ENCODE results near the gene ELAVL1. TPM values are rescaled to one million over a fixed set of nuclear protein-coding genes. Genes with fewer than 3 reads are reported as not detected.
"Not testable (repeated sequence)": the region's sequence is repeated elsewhere in the genome, so short reads cannot be mapped to it uniquely, and the experiment has no call there.

ELAVL1 gene
- 14.4 and 17.5 TPM in 2 replicates for total RNA-seq

DNA sequence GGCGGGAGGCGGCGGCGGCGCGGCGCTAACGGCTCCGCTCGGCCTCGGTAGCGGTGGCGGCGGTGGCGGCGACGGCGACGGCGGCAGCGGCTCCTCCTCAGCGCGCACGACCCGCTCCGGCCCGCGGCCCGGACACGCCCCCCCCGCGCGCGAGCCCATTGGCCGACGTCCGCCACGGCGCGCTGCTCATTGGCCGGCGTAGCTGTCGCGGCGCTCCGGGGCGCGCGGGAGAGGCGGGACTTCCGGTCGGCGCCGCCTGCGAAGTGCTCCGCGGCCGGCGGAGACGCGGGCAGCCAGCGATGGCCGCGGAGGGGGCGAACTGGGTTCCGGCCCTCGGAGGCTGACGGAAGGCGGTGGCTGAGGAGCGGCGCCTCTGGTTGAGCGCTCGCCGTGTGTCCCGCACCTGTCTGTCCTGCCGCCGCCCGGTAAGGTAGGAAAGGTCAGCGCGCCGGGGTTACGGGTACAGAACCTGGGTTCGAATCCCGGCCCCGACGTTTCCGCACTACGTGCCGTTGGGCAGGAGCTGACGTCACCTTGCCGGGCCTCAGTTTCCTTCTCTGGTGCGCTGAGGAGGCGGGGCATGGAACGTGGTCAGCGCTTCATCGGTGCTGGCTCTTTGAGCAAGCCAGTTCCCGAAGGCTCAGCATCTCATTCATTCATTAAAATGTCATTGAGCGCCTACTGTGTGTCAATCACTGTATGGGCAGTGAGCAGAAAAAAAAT lies at the start of gene ELAVL1:
ELAVL1 (minus strand) TSS at position 108 of the 723 bp plus-strand sequence. CDS start 13,826 bp downstream, outside the sequence.
- DNase-seq (ENCODE audit: low read depth in 2 of 2): peak; percentile 94 to 95

DNA sequence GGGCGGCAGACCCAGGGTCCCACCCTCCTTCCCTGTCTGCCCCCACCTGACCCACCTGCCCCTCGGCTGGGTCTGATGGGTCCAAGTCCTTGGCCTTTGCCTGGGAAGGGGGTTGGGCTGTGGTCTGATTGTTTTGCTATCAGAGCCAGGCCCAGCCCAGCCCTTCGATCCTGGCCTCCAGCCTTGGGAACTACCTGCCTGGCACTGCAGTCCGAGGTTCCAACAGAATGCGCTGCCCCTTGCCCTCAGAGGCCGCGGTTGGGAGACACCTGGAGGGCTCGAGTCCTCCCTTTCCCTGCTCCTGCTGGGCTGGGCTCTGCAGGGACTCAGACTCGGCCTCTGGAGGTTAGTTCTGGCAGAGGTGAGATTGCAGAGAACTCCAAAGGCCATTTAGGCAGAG lies 48.7 kb upstream of the ELAVL1 start:
- no peak for DNase-seq (ENCODE audit: low read depth in 2 of 2)

DNA sequence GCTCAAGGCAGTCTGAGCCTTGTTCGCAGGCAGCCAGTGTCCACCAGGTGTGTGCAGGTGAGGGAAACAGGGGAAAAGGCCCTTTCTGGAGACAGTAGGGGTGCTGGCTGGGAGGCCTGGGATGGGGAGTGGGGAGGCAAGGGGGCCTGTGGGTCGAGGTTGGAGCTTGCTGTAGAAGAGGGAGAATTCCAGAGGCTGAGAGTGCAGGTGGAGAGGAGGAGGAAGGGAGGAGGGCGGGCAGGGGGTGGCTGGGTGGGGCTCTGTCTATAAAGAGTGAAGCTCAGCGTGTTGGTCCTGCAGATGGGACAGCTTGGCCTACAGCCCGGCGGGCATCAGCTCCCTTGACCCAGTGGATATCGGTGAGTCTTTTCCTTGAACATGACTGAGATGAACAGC lies 47.0 kb upstream of the ELAVL1 start, which contains the start of gene CCL25:
CCL25 (plus strand) TSS at position 297 of the 396 bp plus-strand sequence. CDS start 290 bp downstream, outside the sequence.
- no peak for DNase-seq (ENCODE audit: low read depth in 2 of 2)

DNA sequence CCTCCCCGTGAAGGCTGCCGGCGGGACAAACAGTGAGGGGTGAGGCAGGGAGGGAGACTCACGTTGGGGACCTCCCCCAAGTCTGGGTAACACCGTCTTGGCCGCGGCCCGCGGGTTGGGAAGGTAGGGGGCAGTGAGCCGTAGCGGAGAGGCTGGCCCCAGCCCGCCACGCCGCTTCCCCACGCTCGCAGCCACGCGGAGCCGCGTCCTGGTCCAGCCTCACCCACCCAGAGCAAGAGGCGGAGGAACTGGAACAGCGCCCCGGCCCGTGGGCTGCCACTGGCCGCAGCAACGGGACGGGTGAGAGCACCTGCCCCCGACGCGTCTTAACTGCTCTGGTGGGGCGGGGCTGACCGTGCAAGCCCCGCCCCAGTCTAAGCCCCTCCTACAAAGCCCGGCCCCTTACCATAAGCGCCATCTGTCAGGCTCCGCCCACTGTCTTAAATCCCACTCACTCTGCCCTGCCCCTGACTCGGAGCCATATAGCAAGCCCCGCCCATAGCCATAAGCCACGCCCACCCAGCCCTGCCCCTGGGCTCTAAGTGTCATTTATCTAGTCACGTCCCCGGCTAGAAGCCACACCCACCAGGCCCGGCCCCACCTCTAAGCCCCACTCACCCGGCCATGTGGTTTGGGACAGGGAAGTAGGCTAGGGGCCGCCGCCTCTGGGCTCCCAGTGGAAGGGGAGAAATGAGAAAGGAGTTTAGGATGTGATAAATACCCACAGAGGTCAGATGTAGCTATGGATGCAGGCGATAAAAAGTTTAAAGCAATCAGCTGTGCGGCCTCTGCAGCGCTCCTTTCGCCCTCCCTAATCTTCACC lies 45.0 kb upstream of the ELAVL1 start:
- DNase-seq (ENCODE audit: low read depth in 2 of 2): peak; percentile 58 to 82

DNA sequence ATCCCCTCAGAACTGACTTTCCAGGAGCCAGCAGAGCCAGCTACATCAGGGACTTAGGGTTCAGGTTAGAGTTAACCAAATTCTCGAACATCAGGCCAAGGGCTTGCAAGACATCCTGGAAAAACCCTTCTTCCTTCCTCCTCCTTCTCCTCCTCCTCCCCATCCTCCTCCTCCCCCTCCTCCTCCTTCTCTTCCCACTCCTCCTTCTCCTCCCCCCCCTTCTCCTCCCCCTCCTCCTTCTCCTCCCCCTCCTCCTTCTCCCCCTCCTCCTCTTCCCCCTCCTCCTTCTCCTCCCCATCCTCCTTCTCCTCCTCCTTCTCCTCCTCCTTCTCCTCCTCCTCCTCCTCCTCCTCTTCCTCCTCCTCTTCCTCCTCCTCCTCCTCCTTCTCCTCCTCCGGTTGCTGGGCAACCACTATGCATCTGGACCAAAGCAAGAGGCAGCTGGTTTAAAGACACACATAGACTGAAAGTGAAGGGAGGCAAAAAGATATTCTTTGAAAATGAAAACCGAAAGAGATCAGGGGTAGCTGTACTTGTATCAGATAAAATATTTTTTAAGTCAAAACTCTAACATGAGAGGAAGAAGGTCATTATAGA lies 41.2 kb upstream of the ELAVL1 start:
- DNase-seq (ENCODE audit: low read depth in 2 of 2): no peak

DNA sequence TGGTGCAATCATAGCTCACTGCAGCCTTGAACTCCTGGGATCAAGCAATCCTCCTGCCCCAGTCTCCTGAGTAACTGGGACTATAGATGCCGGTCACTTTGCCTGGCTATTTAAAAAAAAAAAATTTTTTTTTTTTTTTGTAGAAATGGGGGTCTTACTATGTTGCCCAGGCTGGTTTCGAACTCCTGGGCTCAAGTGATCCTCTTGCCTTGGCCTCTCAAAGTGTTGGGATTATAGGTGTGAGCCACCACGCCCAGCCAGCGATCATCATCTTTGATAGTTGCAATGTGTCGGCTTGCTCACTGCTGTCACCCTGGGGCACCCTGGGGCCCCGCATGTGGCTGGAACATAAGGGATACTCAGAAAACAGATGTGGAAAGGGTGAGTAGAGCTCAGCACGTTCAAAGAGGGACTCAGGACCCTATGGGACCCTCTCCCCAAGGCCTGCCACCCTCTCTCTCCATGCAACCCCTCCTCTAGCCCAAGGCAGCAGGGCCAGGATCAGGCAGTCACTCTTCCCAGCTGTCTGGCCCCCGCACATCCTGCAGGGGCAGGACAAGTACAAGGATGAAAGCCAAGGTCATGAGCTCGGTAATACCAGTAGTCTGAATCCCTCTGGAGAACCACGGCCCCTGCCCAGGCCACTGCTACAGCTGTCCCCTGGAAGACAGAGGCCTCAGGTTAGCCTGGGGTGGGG lies 40.6 kb upstream of the ELAVL1 start:
- no peak for DNase-seq (ENCODE audit: low read depth in 2 of 2)

DNA sequence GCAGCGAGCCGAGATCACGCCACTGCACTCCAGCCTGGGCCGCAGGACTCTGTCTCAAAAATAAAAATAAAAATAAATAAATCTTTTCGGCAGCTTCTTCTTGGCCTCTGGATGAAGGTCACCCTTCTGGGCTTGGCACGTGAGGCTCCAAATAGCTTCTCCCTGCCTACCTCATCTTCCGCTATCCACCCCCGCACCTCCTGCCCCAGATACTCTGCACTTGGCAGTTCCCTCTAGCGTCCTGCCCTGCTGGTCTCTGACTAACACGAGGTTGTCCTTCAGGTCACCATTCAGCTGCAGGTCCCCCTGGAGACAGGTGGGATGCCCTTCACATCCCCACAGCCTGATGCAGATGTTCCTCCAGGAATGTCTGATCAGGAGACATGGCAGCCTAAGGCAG lies 38.6 kb upstream of the ELAVL1 start:
- DNase-seq (ENCODE audit: low read depth in 2 of 2): no peak

DNA sequence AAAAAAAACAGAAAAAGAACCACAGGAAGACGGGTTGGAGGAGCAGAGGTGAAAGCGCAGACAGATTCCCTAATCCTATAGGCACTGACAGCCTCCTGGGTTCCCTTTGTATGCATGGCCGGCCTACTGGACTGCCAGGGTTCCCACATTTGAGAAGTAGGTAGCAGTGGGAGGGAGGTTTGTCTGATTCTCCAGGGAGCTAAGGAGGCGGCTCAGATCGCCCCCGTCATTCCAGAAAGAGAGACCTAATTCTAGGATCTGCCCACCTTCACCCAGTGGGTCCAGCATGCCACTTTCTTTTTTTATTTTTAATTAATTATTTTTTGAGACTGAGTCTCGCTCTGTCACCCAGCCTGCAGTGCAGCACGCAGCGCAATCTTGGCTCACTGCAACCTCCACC lies 37.5 kb upstream of the ELAVL1 start:
- no peak for DNase-seq (ENCODE audit: low read depth in 2 of 2)

DNA sequence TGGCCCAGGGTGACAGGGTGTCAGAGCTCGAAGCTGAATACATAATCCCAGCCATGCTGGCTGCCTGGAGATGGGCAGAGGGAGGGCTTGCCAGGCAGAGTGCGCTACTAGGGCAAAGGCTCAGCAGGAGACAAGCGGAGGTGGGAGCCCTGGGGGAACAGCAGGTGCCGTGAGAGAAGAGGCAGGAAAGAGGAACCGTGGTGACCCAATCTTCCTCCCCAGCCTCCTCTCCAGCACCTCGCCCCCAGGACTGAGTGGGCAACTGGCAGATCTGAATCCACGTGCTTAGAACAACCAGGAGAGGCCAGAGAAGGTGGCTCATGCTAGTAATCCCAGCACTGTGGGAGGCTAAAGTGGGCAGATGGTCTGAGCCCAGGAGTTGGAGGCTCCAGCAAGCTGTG lies 36.1 kb upstream of the ELAVL1 start:
- DNase-seq (ENCODE audit: low read depth in 2 of 2): no peak

DNA sequence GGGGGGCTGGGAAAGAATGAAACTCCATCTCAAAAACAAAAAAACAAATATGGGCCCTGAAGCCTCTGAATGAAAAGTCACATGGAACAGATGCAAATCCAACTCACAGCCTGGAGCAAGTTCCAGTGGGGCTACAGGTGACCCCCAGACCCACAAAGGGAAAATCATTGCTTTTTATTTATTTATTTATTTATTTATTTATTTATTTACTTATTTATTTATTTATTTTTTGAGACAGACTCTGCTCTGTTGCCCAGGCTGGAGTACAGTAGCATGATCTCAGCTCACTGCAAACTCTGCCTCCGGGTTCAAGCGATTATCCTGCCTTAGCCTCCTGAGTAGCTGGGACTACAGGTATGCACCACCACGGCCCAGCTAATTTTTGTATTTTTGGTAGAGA lies 33.8 kb upstream of the ELAVL1 start:
- DNase-seq (ENCODE audit: low read depth in 2 of 2): no peak

DNA sequence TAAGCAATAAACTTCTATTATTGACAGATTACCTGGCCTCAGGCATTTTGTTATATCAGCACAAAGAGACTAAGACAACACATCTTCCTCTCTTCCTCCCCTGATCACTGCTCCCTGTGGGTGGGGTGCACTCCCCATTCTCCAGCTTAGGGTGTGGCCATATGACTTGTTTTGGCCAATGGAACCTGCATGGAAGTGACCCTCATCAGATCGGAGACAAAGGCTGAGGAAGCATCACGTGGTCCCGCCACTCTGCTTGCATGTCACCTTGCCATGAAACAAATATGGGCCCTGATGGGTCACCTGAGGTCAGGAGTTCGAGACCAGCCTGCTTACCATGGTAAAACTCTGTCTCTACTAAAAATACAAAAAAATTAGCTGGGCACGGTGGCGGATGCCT lies 33.4 kb upstream of the ELAVL1 start:
- DNase-seq (ENCODE audit: low read depth in 2 of 2): no peak

DNA sequence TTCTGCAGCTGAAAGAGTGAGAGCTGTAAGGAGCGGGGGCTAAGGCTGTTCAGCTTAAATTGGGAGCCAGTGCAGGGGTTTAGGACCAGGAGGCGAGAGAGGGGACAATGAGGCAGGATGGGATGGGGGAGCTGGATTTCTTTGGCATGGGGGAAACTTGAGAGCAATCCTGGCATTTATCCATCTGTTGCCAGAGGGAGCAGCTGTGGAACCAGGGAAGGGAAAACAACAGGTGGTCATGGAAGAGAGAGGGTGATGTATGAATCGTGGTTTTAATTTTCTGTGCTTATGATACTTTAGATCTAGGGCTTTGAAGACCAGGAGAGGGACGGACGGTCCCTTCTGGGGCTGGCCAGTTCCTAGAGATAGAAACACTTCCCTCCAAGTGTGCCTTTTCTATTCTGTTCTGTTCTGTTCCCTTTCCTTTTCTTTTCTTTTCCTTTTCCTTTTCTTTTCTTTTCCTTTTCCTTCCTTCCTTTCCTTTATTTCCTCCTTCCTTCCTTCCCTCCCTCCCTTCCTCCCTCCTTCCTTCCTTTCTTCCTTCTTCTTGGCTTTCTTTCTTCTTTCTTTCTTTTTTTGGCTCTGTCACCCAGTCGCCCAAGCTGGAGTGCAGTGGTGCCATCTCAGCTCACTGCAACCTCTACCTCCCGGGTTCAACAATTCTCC lies 31.1 kb upstream of the ELAVL1 start:
- no peak for DNase-seq (ENCODE audit: low read depth in 2 of 2)

DNA sequence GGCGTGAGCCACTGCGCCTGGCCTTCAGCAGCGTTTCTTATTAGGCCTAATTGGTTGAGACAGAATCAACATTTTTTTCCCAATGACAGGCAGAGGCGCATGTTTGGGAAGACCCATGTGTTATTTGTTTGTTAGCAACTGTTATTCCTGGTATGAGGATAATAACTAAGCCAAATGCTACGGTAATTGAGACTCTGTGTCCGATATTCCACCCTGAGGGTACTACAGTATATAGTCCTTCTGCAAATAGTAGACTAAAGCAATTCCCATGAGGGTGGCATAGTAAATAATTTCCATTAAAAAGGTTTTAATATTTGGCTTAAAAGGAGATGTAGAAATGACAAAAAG lies 28.7 kb upstream of the ELAVL1 start:
- no peak for DNase-seq (ENCODE audit: low read depth in 2 of 2)

DNA sequence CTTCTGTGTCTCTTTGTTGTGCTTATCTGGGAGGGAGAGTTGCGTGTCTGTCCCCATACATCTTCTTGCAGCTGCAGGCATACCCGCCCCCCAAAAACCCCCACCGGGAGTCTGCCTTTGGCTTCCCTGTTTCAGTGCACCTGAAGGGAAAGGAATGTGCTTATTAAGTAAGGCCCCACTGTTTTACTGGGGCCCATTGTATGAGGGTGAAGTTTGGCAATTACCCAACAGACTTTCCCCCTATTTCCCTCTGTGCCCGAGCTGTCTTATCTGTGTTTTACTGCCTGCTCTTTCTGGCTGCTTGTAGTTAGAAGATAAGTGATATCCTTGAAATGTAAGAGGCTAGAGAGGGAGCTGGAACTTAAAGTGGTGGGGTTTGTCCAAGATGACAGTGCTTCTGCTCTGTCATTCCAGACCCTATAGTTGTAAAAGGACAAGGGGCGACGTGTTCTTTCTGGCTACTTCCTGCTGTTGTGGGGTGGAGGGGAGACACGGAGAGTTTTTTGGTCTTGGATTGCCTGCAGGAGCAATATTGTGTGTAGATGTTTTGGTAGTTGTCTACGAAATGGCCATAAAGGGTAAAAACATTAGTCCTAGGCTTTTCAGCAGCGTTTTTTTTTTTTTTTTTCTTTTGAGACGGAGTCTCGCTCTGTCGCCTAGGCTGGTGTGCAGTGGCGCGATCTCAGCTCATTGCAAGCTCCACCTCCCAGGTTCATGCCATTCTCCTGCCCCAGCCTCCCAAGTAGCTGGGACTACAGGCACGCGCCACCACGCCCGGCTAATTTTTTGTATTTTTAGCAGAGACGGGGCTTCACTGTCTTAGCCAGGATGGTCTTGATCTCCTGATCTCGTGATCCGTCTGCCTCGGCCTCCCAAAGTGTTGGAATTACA lies 28.1 kb upstream of the ELAVL1 start:
- DNase-seq (ENCODE audit: low read depth in 2 of 2): not testable (repeated sequence)

DNA sequence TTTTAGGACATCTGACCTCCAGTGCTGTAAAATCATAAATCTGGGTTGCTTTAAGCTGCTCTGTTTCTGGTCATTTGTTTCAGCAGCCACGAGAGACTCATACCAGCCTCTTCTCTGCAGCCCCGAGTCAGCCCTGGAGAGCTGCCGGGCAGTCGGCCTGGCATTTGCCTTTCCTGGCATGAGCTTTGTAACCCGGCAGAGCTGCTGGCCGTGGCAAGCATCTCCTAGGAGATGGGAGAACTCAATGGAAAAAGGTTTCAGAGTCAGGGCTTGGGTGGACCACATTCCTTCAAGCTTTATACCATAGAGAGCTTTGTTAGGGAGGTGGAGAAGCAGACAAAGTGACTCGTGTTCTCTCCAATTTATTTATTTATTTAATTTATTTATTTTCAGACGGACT lies 25.5 kb upstream of the ELAVL1 start:
- DNase-seq (ENCODE audit: low read depth in 2 of 2): no peak

DNA sequence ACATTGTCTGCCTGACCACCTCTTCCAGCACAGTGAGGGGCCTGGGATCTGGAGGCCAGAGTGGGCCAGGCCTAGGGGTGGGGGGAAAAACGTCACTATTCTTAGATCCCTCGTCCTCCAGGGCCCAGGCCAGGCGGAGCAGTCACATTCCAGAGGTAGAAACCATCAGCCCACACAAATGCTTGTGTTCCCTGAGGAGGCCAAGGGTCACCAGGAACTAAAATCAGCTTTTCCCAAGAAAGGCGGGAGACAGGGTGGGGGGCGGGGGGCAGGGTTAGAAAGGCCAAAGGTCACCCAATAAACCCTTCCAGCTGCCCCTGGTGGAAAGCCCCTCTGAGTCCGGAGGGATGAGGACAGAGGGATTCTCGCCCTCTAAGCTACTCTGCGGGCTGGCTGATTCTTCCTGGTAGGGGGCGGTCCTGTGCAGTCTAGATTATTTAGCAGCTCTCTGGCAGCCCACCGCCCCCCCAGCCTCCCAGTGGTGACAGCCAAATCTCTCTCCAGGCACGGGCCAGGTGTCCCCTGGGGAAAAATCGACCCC lies 23.6 kb upstream of the ELAVL1 start:
- no peak for DNase-seq (ENCODE audit: low read depth in 2 of 2)

DNA sequence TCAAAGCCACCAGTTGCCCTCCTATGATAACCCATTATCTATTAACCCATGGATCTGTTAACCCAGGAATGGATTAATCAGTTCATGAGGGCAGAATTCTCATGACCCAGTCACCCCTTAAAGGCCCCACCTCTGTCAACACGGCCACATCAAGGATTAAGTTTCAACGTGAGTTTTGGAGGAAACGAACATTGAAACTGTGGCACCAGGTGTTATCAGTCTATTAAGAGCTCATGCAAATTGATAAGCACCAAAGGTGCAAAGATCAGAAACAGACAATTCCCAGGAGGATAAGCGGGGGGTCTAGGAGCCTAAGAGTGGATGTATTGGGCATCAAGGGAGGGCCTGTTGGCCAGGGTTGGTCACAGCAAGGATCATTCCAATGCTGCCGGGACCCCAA lies 19.9 kb upstream of the ELAVL1 start:
- no peak for DNase-seq (ENCODE audit: low read depth in 2 of 2)

DNA sequence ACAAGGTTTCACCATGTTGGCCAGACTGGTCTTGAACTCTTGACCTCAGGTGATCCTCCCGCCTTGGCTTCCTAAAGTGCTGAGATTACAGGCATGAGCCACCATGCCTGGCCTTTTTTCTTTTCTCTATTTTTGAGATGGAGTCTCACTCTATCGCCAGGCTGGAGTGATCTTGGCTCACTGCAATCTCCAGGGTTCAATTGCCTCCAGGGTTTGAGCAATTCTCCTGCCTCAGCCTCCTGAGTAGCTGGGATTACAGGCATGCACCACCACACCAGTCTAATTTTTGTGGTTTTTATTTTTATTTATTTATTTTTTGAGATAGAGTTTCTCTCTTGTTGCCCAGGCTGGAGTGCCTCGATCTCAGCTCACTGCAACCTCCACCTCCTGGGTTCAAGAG lies 18.8 kb upstream of the ELAVL1 start:
- DNase-seq (ENCODE audit: low read depth in 2 of 2): not testable (repeated sequence)

DNA sequence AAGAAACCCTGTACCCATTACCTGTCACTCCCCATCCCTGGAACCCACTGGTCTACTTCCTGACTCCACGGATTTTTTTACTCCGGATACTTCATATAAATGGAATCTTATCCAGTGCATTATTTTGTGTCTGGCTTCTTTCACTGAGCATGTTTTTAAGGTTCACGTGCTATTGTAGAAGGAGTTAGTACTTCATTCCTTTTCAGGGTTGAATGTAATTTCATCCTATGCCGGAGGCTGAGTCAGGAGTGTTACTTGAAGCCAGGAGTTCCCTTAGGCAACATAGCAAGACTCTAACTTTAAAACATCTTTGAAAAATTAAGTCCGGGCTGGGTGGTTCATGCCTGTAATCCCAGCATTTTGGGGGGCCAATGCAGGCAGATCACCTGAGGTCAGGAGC lies 17.9 kb upstream of the ELAVL1 start:
- DNase-seq (ENCODE audit: low read depth in 2 of 2): no peak

DNA sequence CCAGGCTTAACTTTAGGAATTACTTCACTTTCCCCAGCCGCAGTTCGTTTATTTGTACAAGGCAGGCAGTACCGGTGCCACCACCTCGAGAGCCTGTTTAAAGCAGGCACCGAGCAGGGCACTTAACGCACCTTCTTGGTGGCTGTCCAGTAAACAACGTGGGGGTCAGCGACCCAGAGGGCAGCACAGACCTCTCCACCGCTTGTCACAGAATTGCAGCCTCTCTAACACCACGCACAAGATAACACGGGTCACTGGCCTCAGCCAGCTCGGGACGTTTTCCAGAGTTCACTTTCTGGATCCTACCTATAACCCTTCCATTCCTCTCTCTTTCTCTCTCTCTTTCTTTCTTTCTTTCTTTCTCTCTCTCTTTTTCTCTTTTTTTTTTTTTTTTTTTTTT lies 16.8 kb upstream of the ELAVL1 start:
- DNase-seq (ENCODE audit: low read depth in 2 of 2): no peak

All from lung microvascular endothelial cell (primary cell).